NCI-H1092 (cell line): ENCODE measurements around the gene SPEF1.
A peak's percentile ranks its signal among the peaks of the same experiment; 100 is the strongest.

Experiments
- DNase-seq: peaks from one replicate; lab custom pipeline; 2025; lab: John Stamatoyannopoulos, UW

Gene SPEF1

DNA sequence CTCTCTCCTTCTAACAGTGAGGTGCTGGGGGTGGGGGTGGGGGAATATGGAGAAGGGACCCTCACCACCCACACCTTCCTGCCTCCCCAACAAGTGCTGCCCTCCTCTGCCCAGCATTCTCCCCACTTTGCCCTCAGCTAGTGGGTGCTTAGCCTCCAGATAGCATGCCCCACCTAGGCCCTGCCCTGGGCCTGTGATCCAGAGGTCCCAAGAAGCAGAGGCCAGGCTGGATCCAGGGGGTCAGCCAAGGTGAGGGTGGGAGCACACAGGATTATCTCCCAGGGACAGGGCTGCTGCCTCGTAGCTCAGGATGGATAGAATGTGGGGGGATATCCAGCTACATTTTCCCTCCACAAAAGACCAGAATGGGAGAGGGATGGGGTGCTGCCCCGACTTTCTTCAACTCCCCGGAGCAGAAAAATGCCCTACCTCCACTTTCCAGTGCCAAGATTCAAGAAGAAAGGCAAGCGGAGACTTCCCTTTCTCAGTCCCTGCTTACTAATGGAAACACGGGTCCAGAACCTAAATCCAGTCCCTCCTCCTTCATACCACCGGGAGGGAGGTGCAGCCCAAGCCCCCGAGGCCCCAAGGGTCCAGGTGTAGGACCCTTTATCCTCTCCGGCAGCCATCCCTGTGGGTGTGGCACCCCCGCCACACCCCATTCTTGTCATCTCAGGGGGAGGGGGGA, 14.7 kb downstream of the SPEF1 start:
- DNase-seq = no peak

- no peak for DNase-seq
Measured at GRCh38 chr20:3765171-3765882, 15.9 kb downstream of the SPEF1 start.

DNA sequence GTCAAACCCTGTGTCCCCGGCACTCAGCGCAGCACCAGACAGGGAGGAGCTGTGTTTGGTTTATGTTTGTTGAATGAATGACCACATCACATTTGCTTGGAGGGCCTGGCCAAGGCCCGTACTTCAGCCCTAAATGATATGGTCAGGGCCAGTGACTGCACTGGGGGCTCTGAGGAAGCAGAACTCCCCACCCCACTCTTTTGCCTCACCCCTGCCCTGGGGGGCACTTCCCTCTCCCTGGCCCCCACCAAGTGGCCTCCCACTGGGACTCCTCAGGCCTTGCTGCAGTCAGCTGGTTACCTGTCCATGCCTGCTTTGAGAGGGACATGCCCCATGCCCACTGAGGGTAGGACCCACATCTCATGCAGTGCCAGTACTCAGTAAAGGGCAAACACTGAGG, 16.6 kb downstream of the SPEF1 start:
- no peak for DNase-seq

- no peak for DNase-seq
Measured at GRCh38 chr20:3763671-3764601, 17.3 kb downstream of the SPEF1 start.

GRCh38 chr20:3760655-3761348, 20.4 kb downstream of the SPEF1 start:
- no peak for DNase-seq

GRCh38 chr20:3759884-3760283, 21.4 kb downstream of the SPEF1 start:
- no peak for DNase-seq

DNA sequence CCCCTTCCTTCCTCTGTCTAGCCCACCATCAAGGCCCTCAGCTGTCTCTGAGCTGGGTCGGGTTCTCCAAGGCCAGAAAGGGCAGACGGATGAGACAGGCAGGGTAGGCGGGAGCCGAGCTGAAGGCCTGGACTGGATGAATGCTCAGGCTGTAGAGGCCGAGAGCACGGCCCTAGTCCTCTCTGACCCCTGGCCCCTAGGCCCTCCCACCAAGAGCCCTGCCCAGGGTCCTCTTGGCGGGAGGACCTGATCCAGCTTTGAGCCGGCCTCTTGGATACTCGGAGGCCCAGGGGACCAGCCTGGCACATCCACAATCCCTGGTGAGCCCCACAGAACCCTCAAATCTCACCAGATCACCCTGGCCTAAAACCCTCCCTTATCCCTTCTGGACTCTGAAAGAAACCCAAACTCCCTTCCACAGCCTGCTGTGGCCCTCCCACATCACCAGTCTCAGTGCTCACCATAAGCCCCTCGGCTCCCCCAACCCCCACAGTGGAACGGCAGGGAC, 21.9 kb downstream of the SPEF1 start:
- no peak for DNase-seq

- DNase-seq = no peak
Measured at GRCh38 chr20:3758566-3758965, 22.7 kb downstream of the SPEF1 start.

DNA sequence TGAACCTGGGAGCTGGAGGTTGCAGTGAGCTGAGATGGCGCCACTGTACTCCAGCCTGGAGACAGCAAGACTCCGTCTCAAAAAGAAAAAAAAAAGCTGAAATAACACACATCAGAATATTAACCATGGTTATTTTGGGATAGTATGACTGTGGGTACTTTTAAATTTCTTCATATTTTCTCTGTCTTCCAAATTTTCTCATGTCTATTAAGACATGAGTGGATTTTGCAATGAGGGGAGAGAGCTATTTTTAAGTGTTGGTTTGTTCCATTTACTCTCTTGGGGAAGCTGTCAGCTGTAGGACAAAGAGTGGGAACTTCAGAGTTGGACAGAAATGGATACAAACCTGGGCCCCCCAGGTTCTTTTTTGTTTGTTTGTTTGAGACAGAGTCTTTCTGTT, 24.0 kb downstream of the SPEF1 start:
- no peak for DNase-seq

DNA sequence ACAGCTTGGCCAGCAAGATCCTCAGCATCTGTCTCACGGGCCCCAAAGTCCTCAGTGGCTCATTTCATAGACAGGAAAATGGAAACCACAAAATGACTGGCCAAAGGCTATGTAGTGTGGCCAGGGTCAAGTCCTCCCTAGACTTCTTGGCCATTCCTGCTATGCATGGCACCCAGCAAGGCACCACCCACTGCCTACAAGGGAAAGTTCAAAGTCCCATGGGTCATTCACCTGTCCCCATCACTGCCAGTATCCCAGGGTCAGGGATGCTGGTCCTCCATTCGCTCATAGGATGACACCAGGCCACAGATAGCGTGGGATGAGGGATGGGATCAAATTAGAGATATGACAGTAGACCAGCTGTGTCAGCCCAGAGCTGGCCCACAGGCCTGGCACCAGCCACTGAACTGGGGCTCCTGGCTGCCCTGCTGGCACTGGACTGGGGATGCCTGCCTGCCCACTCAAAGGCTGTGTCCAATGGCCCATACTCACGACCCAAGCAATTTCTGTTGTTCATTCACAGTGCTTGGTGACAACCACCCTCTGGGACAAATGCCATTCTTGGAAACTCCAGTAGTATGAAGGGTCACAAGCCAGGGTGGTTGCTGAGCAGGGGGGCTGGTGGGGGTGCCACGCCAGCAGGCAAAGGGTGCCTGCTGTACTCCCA, 25.3 kb downstream of the SPEF1 start:
- no peak for DNase-seq

DNA sequence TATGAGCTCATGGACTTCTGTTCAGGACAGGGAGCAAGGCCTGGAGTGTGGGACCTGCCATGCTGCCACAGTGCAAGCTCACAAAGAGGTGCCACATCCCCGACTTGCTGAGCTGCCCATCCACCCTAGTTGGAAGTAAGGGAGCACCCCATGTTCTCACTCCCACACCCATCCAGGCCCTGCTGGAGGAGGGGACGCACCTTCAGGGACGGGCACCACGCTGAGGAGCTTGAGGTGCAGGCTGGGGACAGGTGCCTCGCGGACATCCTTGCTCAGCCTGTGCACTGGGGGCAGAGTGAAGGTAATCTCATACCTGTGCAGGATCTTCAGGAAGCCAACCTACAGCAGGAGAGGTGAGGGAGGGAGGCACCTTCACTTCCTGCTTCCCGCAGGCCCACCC, 26.0 kb downstream of the SPEF1 start:
- DNase-seq = no peak

- no peak for DNase-seq
Measured at GRCh38 chr20:3754276-3754630, 27.0 kb downstream of the SPEF1 start.

- DNase-seq = no peak
Measured at GRCh38 chr20:3753501-3754275, 27.6 kb downstream of the SPEF1 start.

DNA sequence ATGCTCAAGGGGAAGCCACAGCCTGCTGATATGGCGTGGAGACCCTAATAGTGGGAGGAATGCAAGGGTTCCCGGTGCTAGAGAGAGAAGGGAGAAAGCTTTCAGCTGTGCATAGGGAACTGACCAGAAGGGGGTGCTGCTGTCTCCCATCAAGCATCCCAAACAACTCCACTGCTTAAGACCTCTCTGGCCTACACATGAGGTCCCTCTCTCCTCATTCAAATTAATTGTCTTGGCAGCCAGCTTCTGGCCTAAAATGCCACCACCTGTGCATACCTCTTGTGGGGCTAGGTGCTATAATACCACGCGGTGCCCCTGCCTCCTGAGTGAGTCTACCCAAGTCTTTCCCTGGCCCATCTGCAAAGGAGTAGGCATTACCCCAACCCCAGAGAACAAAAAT, 28.1 kb downstream of the SPEF1 start:
- DNase-seq = peak; percentile 11

GRCh38 chr20:3752386-3752759, 28.9 kb downstream of the SPEF1 start:
- DNase-seq = no peak

DNA sequence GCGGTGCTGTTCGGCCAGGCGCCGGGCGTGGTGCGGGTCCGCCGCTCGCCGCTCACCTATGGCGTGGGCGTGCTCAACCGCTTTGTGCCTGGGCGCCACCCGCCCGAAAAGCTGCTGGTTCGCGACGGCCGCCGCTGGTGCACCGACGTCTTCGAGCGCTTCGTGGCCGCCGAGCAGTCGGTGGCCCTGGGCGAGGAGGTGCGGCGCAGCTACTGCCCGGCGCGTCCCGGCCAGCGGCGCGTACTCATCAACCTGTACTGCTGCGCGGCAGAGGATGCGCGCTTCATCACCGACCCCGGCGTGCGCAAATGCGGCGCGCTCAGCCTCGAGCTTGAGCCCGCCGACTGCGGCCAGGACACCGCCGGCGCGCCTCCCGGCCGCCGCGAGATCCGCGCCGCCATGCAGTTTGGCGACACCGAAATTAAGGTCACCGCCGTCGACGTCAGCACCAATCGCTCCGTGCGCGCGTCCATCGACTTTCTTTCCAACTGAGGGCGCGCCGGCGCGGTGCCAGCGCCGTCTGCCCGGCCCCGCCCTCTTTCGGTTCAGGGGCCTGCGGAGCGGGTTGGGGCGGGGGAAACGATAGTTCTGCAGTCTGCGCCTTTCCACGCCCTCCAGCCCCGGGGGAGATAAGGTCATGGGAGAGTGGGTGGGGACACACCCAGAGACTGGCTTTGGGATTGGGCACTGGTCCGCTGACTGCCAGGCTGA, 29.4 kb downstream of the SPEF1 start:
- no peak for DNase-seq

- no peak for DNase-seq
Measured at GRCh38 chr20:3751305-3751674, 30.0 kb downstream of the SPEF1 start.

GRCh38 chr20:3749689-3750531, 31.3 kb downstream of the SPEF1 start:
- peak; percentile 65 for DNase-seq

DNA sequence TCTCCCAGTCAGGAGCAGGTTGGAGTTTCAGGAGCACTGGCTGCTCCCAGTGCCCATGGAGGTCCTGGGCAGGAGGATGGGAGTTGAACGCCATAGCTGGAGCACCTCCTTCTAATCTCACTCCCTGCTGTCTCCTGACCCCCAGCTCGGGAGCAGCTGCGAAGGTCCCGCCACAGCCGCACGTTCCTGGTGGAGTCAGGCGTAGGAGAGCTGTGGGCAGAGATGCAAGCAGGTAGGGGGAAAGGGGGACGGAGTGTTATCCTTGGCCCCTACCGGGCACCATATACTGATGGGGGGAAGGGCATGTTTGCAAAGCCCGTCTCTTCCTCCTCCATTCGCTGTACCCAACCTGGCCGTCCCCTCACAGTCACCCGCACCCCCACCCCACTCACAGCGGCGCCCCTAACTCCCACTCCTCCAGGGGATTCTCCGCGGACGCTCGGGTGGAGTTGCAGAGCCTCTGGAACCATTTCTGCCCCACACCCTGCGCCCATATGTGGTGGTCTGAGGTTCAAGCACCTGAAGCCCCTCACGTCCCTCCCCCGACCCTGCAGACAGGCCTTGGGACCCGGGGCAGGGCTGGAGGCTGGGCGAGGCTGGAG, 32.1 kb downstream of the SPEF1 start:
- no peak for DNase-seq
